Brain pericyte (primary cell): Measurements from ENCODE around the gene PARL.

Experiments used
- DNase-seq: peaks from one replicate; pipeline ENCODE4 v3.0.0-alpha.2; 2012; ENCODE audit warnings: low read depth, low spot score

Gene PARL

DNA sequence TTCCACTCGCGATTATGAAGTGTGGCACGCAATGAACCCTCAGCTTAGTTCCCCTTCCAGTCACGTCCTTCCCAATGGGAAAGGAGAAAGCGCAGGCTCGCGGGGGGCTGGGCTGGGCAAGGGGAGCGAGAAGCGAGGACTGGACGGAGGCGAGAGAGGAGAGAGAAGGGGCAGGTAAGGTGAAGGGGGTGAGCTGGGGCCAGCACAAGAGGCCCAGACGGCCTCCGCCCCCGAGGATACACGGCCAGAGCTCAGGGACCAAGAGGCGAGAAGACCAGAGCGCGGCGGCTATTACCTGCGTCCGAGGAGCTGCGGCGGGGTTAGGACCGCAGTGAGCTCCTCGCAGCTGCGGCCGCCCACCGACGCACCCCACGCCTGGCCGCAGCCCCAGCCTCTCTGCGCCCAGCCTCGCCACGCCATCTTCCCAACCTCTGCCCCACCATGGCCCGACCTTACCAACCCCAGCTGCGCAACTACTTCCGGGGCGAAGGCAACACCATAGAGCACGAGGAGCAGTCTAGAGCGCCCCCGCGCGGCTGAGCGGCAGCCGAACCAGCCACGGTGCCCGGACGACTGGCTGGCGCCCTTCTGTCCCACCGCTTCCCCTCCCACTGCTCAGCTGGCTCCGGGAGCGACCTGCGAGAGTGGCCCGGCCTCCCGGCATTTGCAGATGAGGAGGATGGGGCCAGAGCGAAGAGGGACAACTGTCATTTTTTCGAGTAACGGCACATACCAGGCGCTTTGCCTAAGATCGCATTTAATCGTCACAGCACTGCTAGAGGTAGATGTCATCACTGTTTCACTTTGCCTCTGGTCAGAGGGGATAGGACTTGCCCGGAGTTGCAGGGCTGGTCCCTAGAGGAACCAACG is at the start of gene PARL:
Gene PARL, minus strand, starts transcription at position 454 of the 870 bp plus-strand sequence. Its CDS starts 34 bp downstream, at position 420.
- DNase-seq, result peak; percentile 48

GRCh38 chr3:183933160-183933559 is 48.5 kb upstream of the PARL start:
- no peak for DNase-seq

DNA sequence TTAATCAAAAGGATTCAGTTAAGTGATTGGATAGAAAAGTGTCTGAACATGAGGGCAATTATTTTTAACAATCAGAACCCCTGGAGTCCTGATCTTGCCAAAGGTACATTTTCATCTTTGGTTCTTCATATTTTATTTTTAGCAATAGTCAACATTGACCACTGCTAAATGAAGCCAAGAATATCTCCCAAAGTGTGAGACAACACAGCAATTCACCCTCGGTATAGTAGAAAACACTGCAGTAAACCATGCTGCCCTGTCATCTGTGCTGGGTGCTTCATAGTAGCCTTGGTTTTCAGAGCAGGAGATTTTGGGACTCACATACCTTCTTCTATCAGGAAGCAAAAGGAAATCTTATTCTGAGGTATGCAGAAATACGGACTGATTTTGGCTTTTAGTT is 47.2 kb upstream of the PARL start:
- DNase-seq, result no peak

- no peak for DNase-seq
These were observed 45.4 kb upstream of the PARL start for GRCh38 chr3:183930086-183930485.

DNA sequence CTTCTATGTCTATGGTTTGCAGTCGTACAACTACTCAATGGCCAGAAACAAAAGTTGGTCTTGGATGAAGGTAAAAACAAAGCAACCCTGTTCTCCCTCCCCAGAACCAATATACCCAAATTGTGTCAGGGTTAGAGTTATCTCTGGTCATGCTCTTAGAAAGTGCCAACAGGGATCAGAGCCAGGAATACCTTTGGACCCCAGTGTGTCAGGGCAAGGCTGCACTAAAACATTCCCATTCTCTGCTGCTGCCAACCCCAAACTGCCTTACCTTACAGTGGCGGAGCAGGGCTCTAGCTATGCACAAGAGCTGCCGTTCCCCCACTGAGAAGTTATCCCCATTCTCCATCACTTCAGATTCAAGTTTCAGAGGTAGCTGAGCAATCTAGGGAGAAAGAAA is 42.4 kb upstream of the PARL start:
- no peak for DNase-seq

DNA sequence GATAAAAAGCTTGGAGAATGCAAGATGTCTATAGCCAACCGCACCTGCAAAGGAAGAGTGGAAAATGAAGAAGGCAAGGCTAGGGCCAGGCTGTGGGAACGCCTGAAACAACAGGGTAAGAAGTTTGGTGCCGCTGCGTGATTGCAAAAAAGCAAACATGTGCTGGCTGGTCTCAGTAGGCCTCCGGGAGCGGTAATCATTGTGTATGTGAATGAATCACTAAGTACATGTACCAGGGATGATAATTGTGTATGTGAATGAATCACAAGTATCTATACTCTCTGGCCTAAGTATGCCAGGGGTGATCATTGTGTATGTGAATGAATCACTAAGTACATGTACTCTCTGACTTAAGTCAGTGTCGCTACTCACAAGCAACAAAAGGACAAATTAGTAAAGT is 40.3 kb upstream of the PARL start:
- no peak for DNase-seq

DNA sequence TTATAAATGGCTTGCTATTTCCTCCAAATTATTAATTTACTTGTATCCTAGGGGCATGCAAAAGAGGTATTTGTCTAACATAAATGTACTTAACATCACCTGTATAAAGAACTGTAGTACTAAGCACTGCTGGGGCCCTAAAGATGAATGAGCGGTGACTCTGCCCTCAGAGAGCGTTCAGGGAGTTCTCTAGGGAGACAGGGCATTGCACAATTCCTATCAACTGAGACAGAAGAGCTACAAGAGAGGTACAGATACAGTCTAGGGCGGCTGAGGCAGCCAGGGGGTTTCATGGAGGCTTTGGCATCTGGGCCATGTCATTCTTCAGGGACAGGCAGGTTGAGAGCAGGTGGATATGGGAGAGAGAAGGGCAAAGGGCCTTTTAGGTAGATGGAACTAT is 39.9 kb upstream of the PARL start:
- DNase-seq, result no peak

DNA sequence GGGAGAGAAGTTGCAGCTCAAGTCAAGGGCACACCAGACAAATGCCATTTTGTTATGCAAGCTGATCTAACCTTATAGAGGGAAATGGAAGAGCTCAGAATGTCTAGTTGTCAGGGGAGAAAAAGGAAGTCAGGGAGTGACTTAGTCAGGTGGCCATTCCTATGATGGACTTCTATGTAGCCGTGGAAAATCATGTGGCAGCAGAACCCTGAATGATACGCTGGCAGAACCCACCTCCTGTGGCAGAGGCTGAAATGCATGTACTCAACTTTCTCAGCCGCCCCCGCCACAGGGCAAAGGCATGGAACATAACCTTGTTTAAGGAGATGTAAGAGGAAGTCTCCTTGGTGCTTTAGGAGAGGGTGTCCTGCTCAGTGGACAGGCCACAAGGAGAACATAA is 37.7 kb upstream of the PARL start:
- no peak for DNase-seq

GRCh38 chr3:183921096-183921495 is 36.4 kb upstream of the PARL start:
- DNase-seq, result no peak

- DNase-seq, result no peak
These were observed 35.7 kb upstream of the PARL start for GRCh38 chr3:183920416-183920815.

GRCh38 chr3:183918178-183918577 is 33.5 kb upstream of the PARL start:
- DNase-seq, result no peak

DNA sequence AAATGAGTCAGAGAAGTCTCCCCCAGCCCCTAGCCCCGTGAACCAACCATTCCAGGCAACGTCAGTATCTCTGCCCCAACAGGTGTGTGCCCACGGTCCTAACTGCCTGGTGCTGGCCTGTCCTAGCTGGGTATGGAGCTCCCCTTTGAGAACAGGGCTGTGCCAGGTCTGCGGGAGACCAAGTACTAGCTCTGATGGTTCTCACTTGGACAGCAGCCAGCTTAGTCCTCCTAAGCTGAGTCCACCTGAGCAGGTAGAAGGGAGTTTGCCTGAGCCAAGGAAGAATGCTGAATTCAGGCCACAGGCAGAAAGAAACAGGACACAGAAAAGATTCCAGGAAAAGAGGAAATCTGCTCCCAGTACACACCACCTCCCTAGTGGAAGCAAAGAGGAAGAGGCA is 33.1 kb upstream of the PARL start:
- no peak for DNase-seq

- DNase-seq, result no peak
These were observed 30.2 kb upstream of the PARL start for GRCh38 chr3:183914856-183915255.

- DNase-seq, result no peak
These were observed 28.9 kb upstream of the PARL start for GRCh38 chr3:183913580-183913920.

GRCh38 chr3:183912895-183913579 is 28.4 kb upstream of the PARL start:
- no peak for DNase-seq

- DNase-seq, result no peak
These were observed 27.3 kb upstream of the PARL start for GRCh38 chr3:183911763-183912506.

DNA sequence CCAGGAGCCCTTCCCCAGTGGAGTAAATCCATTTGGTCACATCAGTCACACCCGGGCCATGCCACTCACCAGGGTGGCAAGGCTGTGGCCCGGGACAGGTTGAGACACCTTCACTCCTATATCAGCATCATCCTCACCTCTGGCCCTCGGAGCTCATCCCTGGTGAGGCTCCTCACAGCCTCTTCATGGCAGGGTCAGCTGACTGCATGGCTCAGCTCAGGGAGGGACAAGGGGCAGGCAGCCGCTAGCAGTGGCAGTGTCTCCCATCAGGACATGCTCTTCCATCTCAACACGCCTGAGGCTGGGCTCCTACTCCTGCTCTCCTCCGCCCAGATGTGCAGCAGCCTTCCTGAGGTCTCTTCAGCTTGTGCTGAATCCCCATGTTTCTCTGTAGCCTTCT is 26.4 kb upstream of the PARL start:
- DNase-seq, result no peak

GRCh38 chr3:183909030-183909600 is 24.4 kb upstream of the PARL start:
- DNase-seq, result no peak

GRCh38 chr3:183907911-183908331 is 23.2 kb upstream of the PARL start:
- DNase-seq, result no peak

DNA sequence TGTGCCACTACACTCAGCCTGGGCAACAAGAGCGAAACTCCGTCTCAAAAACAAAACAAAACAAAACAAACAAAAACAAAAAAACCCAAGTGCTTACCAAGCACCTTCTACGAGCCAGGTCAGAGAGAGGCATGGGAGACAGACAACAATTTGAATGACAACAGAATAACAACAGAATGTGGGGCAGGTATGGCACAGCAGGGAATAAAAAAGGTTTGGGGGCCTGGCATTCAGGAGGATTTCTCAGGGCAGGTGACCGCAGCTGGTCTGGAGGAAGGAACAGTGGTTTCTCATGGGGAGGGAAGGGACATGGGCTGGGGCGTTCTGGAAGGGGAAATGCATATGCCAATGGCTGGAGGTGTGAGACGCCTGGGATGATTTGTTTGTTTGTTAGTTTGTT is 22.5 kb upstream of the PARL start:
- DNase-seq, result no peak

DNA sequence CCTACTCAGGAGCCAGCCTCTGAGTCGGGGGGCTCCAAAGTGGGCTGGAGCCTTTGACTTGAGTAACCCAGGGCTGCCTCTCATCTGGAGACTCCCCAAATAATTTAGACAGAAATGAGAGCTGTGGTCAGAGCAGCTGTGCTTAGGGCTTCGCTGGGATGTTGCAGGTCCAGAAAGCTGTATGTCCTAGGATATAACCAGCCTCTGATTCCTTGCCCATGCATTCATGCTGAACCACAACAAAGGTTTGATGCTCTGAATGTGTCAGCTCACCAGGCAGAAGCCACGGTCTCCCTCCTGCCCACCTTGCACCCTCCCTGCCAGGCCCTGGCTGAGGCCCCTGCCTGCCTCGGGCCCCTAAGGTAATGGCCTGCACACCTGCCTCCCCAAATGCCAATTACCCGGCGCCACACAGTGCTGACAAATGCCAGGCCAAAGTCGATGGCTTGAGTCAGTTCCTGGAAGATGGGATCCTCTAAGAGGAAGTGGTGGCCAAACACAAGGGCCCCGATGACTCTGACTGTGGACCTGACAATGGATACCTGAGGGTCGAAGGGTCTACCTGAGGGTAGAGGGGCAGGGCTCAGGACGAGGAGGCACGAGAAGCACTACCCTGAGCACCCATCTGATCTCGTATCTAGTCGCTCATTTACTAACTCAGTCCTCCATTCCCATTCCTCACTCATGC is 21.7 kb upstream of the PARL start:
- no peak for DNase-seq
